GM21786 (cell line): Measurements from ENCODE around the gene BNIP2.
"Not testable (repeated sequence)": the region's sequence is repeated elsewhere in the genome, so short reads cannot be mapped to it uniquely, and the experiment has no call there.

Experiments used
- ATAC-seq: cut with Tn5 transposase; IDR thresholded peaks from one replicate; pipeline ENCODE4 v1.9.1; 2021; ENCODE audit not compliant: unreplicated experiment

BNIP2 gene

GRCh38 chr15:59637507-59637906, 51.6 kb downstream of the BNIP2 start:
- not testable (repeated sequence) for ATAC-seq

DNA sequence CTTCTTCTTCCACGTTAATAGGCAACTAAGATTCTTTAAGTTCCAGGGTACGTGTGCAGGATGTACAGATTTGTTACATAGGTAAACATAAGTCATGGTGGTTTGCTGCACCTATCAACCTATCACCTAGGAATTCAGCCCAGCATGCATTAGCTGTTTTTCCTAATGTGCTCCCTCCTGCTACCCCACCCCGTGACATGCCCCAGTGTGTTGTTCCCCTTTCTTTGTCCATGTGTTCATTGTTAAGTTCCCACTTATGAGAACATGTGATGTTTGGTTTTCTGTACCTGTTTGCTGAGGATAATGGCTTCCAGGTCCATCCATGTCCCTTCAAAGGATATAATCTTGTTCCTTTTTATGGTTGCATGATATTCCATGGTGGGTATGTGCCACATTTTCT, 52.9 kb downstream of the BNIP2 start:
- no peak for ATAC-seq

GRCh38 chr15:59632714-59633113, 56.4 kb downstream of the BNIP2 start:
- no peak for ATAC-seq

DNA sequence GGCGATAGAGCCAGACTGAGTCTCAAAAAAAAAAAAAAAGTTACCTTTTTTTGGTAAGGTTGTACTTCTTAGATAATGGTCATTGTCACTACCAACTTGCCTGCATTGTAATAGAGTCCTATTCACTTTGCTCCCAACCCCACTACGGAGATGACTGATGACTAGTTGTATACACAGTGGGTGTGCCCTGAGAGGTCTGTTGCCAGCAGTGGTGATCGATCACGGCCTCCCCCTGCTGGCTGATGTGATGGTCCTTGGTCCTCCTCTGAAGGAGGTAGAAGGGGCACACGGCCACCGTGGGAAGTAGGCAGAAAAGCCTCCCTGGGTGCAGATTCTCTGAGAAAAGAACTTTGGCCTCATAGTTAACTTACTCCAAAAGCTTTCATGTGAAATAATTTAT, 66.8 kb downstream of the BNIP2 start:
- ATAC-seq: no peak

- ATAC-seq: no peak
Observed at GRCh38 chr15:59618406-59618805, 70.7 kb downstream of the BNIP2 start.

GRCh38 chr15:59616379-59616778, 72.7 kb downstream of the BNIP2 start:
- ATAC-seq: no peak

DNA sequence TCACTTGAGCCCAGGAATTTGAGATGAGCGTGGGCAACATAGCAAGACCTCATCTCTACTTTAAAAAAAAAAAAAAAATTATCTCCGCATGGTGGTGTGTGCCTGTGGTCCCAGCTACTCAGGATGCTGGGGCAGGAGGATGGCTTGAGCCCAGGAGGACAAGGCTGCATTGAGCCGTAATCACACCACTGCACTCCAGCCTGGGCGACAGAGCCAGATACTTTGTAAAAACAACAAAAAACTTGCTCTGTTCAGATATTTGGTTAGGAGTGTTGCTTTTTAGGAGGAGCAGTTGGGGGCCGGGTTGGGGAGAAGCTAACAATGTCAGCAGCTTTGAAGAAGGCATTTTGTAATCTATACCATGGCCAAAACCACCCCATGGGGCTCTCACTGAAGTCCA, 73.5 kb downstream of the BNIP2 start:
- no peak for ATAC-seq

GRCh38 chr15:59614153-59614552, 75.0 kb downstream of the BNIP2 start:
- no peak for ATAC-seq

DNA sequence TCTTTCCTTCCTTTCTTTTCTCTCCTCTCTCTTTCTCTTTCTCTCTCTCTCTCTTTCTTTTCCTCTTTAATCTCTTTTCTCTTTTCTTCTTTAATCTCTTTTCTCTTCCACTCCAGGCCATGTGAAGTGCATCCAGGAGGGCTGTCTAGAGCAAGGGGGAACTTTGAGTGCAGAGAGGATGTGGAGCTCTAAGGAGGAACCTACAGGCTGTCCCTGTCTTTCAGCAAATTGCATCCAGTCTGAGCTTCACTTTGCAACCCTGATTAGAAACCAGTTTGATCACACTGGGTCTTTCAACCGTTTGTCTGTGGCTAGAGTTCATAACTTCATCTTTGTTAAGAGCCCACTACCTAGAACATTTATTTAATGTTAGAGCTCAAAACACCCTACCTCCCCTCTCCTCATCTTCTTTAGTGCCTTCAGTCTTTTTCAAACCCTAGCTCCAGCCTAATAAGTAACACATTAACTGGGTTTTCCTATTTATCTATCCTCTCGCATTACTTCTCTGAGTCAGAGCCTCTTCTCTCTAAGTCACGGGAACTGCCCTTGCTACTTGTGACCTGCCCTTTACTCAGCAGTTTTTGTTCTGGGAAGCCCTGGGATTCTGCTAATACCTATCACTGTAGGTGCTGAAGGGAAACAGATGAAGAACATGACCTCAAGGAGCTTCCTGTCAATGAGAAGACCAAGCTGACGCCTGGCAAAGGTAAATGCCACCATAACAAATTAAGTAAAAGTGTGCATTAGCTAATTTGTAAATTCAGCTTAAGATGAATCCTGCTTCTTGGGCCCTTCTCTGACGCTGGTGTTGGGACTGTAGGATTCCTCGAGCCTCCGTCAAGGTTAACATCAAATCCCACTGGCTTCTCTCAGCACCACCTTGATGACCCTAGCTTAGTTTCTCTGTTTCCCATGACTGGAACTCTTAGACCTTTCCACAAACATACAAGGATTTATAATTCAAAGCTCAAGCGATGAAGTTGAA, 77.6 kb downstream of the BNIP2 start, which contains the start of gene GCNT3:
Gene GCNT3 (plus strand): TSS at position 508 of the 985 bp plus-strand sequence. CDS start 6,456 bp downstream, outside the sequence.
- no peak for ATAC-seq

DNA sequence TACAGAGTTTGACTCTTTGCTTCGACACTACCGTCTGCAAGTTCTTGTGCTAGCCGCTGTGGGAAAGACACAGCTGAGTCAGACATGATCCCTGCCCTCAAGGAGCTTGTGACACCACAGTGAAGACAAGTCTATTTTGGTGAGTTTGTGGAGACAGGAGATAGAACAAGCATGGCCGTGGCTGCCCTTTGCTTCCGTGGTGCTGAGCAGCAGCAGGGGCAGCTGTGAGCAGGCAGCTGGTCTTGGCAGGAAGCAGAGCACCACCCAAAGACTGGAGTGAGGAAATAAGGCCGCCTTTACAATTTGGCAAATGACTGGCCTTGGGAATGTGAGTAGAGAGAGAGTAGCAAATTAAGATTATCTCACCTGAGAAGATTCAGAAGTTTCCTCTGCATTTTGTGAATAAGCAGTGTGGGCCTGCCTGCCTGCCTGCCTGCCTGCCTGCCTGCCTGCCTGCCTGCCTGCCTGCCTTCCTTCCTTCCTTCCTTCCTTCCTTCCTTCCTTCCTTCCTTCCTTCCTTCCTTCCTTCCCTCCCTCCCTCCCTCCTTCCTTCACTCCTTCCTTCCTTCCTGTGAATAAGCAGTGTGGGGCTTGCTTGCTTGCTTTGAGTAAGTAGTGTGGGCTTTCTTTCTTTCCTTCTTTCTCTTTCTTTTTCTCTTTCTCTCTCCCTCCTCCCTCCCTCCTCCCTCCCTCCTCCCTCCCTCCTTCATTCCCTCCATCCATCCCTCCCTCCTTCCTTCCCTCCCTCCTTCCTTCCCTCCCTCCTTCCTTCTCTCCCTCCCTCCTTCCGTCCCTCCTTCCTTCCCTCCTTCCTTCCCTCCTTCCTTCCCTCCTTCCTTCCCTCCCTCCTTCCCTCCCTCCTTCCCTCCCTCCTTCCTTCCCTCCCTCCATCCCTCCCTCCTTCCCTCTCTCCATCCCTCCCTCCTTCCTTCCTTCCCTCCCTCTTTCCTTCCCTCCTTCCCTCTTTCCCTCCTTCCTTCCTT, 79.1 kb downstream of the BNIP2 start:
- no peak for ATAC-seq
